K562 (cell line): ENCODE data around the gene ZNF169. TPM values are rescaled to one million over a fixed set of nuclear protein-coding genes. Genes with fewer than 3 reads are reported as not detected.
"Not testable (repeated sequence)": the region's sequence is repeated elsewhere in the genome, so short reads cannot be mapped to it uniquely, and the experiment has no call there.

Experiments
- ATAC-seq: fragments of 200-7000 bp; cut with Tn5 transposase; 3 replicates; pipeline ENCODE4 v1.9.1; 2020; ENCODE audit warnings: moderate library complexity
- BruUV-seq: library from RNA; stranded (reverse); fragments of 400-500 nt; replicated peaks from 2 replicates; lab custom pipeline; 2021; lab: Mats Ljungman, UMichigan
- CTCF ChIA-PET: fragments of 300-600 bp; formaldehyde crosslinking; extraction: SDS; loops from one replicate; lab custom pipeline; 2021; ENCODE audit warnings: low intra/inter-chr PET ratio; lab: Yijun Ruan, JAX
- POLR2A ChIA-PET: fragments of 300-600, 350-650 bp; sonication (Branson Sonifier 250); formaldehyde crosslinking; extraction: SDS; loops from one replicate; lab custom pipeline; 2021; ENCODE audit warnings: antibody characterized with exemption, inconsistent platforms; lab: Yijun Ruan, JAX
- DNase-seq, 4 experiments: peaks; one replicate each; pipeline versions ENCODE4 v3.0.0 to v3.0.0-alpha.2; 2011 to 2018; ENCODE audit warnings: low spot score in 3 of 4, mixed read lengths in 3 of 4; ENCODE audit errors: extremely low read depth in 1 of 4
- FAIRE-seq: peaks from 2 replicates; lab custom pipeline; 2011; peaks lifted over from hg19 to GRCh38; lab: Jason Lieb, UNC
- H2AFZ ChIP-seq: 2 replicates; pipeline ENCODE4 v1.6.0; 2011; ENCODE audit warnings: low read depth, low read length, control low read depth, inconsistent platforms
- H3K27ac ChIP-seq: fragments of 200-600 bp; 3 replicates; pipeline ENCODE4 v1.8.0; 2011; ENCODE audit warnings: low read depth, mild to moderate bottlenecking, control low read depth, inconsistent platforms, low read length, moderate library complexity, mixed read lengths; ENCODE audit errors: extremely low read depth
- H3K27me3 ChIP-seq, 2 experiments: fragments of 300-600 bp in 1 of 2; 2 replicates in 1 of 2; 3 replicates in 1 of 2; pipeline versions ENCODE4 v1.6.0 to v1.8.0; 2011; ENCODE audit warnings: inconsistent platforms in 2 of 2, low read length in 2 of 2, mild to moderate bottlenecking in 1 of 2, mixed read lengths in 1 of 2, moderate library complexity in 1 of 2; ENCODE audit not compliant: control insufficient read depth in 2 of 2, insufficient read depth in 2 of 2
- H3K36me3 ChIP-seq: fragments of 300-600 bp; 3 replicates; pipeline ENCODE4 v1.8.0; 2011; ENCODE audit warnings: mild to moderate bottlenecking, low read length, inconsistent platforms; ENCODE audit not compliant: control insufficient read depth, insufficient read depth
- H3K4me1 ChIP-seq, 2 experiments: fragments of 200-600 bp in 1 of 2; replicated peaks in 1 of 2; 2 replicates in 1 of 2; 3 replicates in 1 of 2; pipeline versions ENCODE4 v1.5.1 to v1.8.0; 2011; ENCODE audit warnings: inconsistent platforms in 2 of 2, low read length in 2 of 2, mild to moderate bottlenecking in 1 of 2, mixed read lengths in 1 of 2, moderate library complexity in 1 of 2; ENCODE audit not compliant: control insufficient read depth in 2 of 2, insufficient read depth in 2 of 2
- H3K4me2 ChIP-seq: 2 replicates; pipeline ENCODE4 v1.6.1; 2011; ENCODE audit warnings: low read length, control low read depth, inconsistent platforms, mixed read lengths; ENCODE audit not compliant: insufficient read depth
- H3K4me3 ChIP-seq: fragments of 200-600 bp; sonication (generic), shearing (Covaris generic); 2 replicates; pipeline ENCODE4 v1.5.1; 2016; ENCODE audit warnings: control low read depth, inconsistent platforms
- H3K79me2 ChIP-seq: fragments of 200-600 bp; 3 replicates; pipeline ENCODE4 v1.8.0; 2011; ENCODE audit warnings: low read length, inconsistent platforms; ENCODE audit not compliant: control insufficient read depth, insufficient read depth
- H3K9ac ChIP-seq, 2 experiments: 2 replicates each; pipeline versions ENCODE4 v1.6.0 to v1.6.1; 2011; ENCODE audit warnings: low read depth in 2 of 2, low read length in 2 of 2, control low read depth in 1 of 2, inconsistent platforms in 1 of 2, mild to moderate bottlenecking in 1 of 2, mixed read lengths in 1 of 2; ENCODE audit not compliant: insufficient read depth in 1 of 2
- H3K9me1 ChIP-seq: one replicate; pipeline ENCODE4 v1.6.0; 2011; ENCODE audit warnings: inconsistent platforms, mild to moderate bottlenecking, low read length, moderate library complexity; ENCODE audit not compliant: control insufficient read depth, insufficient read depth
- H3K9me3 ChIP-seq: replicated peaks from 2 replicates; pipeline ENCODE4 v1.5.1; 2011; ENCODE audit warnings: low read depth, low read length, inconsistent platforms; ENCODE audit not compliant: control insufficient read depth, insufficient read depth
- H4K20me1 ChIP-seq: replicated peaks from 2 replicates; pipeline ENCODE4 v1.6.1; 2011; ENCODE audit warnings: low read length, inconsistent platforms, mixed read lengths; ENCODE audit not compliant: control insufficient read depth, insufficient read depth
- FOXM1 ChIP-seq, 2 experiments: fragments of 450-650 bp in 1 of 2; sonication (generic) in 1 of 2; formaldehyde crosslinking in 1 of 2; IDR thresholded peaks; 2 replicates each; pipeline versions ENCODE4 v1.6.1 to v1.9.0; 2017 to 2022; ENCODE audit warnings: low read depth in 2 of 2, mild to moderate bottlenecking in 2 of 2, missing genetic modification reagents in 1 of 2, moderate library complexity in 1 of 2
- LCOR ChIP-seq: sonication (generic); formaldehyde crosslinking; IDR thresholded peaks from 2 replicates; pipeline ENCODE4 v1.8.0; 2022; ENCODE audit warnings: mild to moderate bottlenecking, missing genetic modification reagents
- WGBS: fragments of 100-300 bp; shearing (Covaris generic); methylation state at CpG from one replicate; pipeline ENCODE4 v1.1.6; 2016; ENCODE audit warnings: low coverage, mixed read lengths; ENCODE audit not compliant: insufficient coverage; ENCODE audit errors: missing lambda C conversion rate; 5-methylcytosine and 5-hydroxymethylcytosine counted together
- in situ Hi-C: fragments of 300-500 bp; cut with MboI; formaldehyde crosslinking; loops from 4 replicates; pipeline ENCODE4 v1.15.0; 2018; ENCODE audit warnings: inconsistent platforms, mixed read lengths
- intact Hi-C: fragments of 100-400 bp; cut with micrococcal nuclease; formaldehyde crosslinking; loops from 2 replicates; pipeline ENCODE4 v1.14.2; 2022
- polyA plus RNA-seq, 8 experiments: library from polyadenylated mRNA; depleted of rRNA in 4 of 8; stranded (reverse) in 5 of 8; unstranded in 3 of 8; fragments of >200 nt; fragmentation: Nextera tagmentation in 2 of 8; fragmentation: Illumina TruSeq in 1 of 8; extraction: Ambion mirVana in 2 of 8; extraction: Trizol in 1 of 8; gene quantifications; 2 replicates each; pipeline versions ENCODE4 v1.2.1 to v1.2.3, GENCODE V29; 2011 to 2014; ENCODE audit warnings: inconsistent platforms in 1 of 8, missing spikeins in 1 of 8
- total RNA-seq, 7 experiments: library from RNA; depleted of rRNA in 6 of 7; stranded (reverse); fragments of >200 nt in 6 of 7; fragmentation: Illumina TruSeq in 2 of 7; extraction: Trizol in 2 of 7; gene quantifications; 2 replicates each; pipeline versions ENCODE4 v1.2.1 to v1.2.3, GENCODE V29; 2011 to 2021; ENCODE audit warnings: low replicate concordance in 1 of 7
- TF ChIP-seq, protein P1 (sequence below), 2 experiments: fragments of 450-650 bp in 1 of 2; sonication (generic) in 1 of 2; formaldehyde crosslinking in 1 of 2; IDR thresholded peaks; 2 replicates each; pipeline versions ENCODE4 v1.7.1 to v1.9.0; 2016 to 2022; ENCODE audit warnings: inconsistent platforms in 1 of 2, mild to moderate bottlenecking in 1 of 2, missing genetic modification reagents in 1 of 2
- TF ChIP-seq, protein P2 (sequence below): fragments of 450-650 bp; formaldehyde crosslinking; IDR thresholded peaks from 2 replicates; pipeline ENCODE4 v1.4.0; 2020; ENCODE audit warnings: mild to moderate bottlenecking
- TF ChIP-seq, protein P3 (sequence below): sonication (generic); formaldehyde crosslinking; IDR thresholded peaks from 2 replicates; pipeline ENCODE4 v1.8.1; 2023; ENCODE audit warnings: mild to moderate bottlenecking, missing genetic modification reagents

Gene ZNF169
- total and polyA plus RNA-seq, 9 of the 15 experiments (the other 6 are each of a cell fraction or from before 2014, with no cell fraction given) = 2.0 to 16.2 (median 5.6) TPM

DNA sequence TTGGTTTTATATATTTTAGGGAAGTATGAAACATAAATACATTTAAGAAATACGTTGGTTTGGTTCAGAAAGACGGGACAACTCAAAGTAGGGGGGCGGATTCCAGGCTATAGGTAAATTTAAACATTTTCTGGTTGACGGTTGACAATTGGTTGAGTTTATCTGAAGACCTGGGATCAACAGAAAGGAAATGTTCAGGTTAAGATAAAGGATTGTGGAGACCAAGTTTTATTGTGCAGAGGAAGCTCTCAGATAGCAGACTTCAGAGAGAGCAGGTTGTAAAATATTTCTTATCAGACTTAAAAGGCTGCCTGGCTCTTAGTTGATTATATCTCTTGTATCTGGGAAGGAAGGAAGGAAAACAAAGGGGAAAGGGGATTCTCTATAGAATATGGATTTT is 17.9 kb downstream of the ZNF169 start (continued):
- peak; percentile 92 for TF ChIP-seq FOXM1 (IDR thresholded peaks at IDR 0.05; ENCODE audit: low read depth)
- TF ChIP-seq FOXM1 (CRISPR knock-in tag; IDR thresholded peaks at IDR 0.05; ENCODE audit: low read depth) = not testable (repeated sequence)
- TF ChIP-seq, all 486 proteins: peak for 77; not testable (repeated sequence) for 409

DNA sequence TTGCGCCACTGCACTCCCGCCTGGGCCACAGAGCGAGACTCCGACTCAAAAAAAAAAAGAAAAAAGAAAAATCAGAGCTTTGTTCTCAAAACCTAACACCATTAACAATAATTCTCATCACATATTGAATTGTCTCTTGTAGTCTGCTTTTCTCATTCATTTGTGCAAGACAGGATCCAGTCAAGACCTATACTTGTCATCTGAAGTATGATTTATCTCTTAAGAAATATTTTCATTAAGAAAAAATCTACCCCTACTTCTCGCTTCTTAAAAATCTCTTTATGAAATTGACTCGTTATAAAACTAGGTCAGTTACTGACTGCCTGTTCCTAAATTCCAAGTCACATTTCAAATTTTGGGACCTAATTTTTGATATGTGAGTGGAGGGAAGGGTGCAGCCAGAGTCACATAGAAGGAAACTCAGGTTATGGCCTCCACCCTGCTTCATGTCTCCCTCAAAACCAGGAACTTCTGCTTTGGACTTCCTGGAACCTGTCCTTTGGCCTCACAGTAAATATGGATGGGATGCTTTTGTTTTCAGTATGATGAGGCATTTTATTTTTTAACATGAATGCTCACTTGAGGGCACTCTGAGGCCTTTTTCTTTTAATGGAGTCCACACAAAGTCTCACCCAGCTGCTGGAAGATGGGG is 18.9 kb downstream of the ZNF169 start:
- Histone ChIP-seq H3K9me1 (no peaks in the 10 kb centered on the region), H3K27ac (peak overlapping the region; percentile 77), H3K27me3 (no peaks in the 10 kb centered on the region), H3K4me2 (peak overlapping the region; percentile 34; the same call in 1 of the 2 replicates), H3K4me1 (peaks cover 16 to 31% of the 10 kb centered on the region in 2 experiments), H3K4me3 (no peak overlapping the region), H3K9me3 (peaks cover 17% of the 10 kb centered on the region), H2AFZ (peak overlapping the region; percentile 29; the same call in 1 of the 2 replicates), H3K79me2 (peaks cover 30% of the 10 kb centered on the region), H3K9ac (peak overlapping the region in 1 of 2 experiments; percentile 35; a peak in 2 of 4 replicates), H3K36me3 (peaks cover 31% of the 10 kb centered on the region; the same call in 2 of the 3 replicates), H4K20me1 (no peaks in the 10 kb centered on the region)
- in situ Hi-C loops = no loop called here
- peak; percentile 53 for ATAC-seq
- DNase-seq = peak in 2 of 4 experiments; percentile 13 to 33
- ChIA-PET CTCF (no interaction called here), POLR2A (interaction anchor here (0.6 to 0.7 kb wide), 2 partner anchors 141 to 612 kb away, joined by 3 read pairs; no protein-coding TSS in a partner anchor)
- 68% methylated on average over 2 of the region's 6 CpGs for WGBS
- intact Hi-C loops = no loop called here
- no peak for FAIRE-seq
- BruUV-seq = no TSS peak
- TF ChIP-seq, protein P1, sequence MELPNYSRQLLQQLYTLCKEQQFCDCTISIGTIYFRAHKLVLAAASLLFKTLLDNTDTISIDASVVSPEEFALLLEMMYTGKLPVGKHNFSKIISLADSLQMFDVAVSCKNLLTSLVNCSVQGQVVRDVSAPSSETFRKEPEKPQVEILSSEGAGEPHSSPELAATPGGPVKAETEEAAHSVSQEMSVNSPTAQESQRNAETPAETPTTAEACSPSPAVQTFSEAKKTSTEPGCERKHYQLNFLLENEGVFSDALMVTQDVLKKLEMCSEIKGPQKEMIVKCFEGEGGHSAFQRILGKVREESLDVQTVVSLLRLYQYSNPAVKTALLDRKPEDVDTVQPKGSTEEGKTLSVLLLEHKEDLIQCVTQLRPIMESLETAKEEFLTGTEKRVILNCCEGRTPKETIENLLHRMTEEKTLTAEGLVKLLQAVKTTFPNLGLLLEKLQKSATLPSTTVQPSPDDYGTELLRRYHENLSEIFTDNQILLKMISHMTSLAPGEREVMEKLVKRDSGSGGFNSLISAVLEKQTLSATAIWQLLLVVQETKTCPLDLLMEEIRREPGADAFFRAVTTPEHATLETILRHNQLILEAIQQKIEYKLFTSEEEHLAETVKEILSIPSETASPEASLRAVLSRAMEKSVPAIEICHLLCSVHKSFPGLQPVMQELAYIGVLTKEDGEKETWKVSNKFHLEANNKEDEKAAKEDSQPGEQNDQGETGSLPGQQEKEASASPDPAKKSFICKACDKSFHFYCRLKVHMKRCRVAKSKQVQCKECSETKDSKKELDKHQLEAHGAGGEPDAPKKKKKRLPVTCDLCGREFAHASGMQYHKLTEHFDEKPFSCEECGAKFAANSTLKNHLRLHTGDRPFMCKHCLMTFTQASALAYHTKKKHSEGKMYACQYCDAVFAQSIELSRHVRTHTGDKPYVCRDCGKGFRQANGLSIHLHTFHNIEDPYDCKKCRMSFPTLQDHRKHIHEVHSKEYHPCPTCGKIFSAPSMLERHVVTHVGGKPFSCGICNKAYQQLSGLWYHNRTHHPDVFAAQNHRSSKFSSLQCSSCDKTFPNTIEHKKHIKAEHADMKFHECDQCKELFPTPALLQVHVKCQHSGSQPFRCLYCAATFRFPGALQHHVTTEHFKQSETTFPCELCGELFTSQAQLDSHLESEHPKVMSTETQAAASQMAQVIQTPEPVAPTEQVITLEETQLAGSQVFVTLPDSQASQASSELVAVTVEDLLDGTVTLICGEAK (IDR thresholded peaks at IDR 0.05) = no peak
- TF ChIP-seq, protein P1 (CRISPR knock-in tag; IDR thresholded peaks at IDR 0.05) = no peak
- TF ChIP-seq, protein P2, sequence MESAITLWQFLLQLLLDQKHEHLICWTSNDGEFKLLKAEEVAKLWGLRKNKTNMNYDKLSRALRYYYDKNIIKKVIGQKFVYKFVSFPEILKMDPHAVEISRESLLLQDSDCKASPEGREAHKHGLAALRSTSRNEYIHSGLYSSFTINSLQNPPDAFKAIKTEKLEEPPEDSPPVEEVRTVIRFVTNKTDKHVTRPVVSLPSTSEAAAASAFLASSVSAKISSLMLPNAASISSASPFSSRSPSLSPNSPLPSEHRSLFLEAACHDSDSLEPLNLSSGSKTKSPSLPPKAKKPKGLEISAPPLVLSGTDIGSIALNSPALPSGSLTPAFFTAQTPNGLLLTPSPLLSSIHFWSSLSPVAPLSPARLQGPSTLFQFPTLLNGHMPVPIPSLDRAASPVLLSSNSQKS = no peak
- TF ChIP-seq LCOR (CRISPR knock-in tag) = 0 out of 2 replicates have a peak, but pooled peaks have one; percentile 6
- TF ChIP-seq, protein P3, sequence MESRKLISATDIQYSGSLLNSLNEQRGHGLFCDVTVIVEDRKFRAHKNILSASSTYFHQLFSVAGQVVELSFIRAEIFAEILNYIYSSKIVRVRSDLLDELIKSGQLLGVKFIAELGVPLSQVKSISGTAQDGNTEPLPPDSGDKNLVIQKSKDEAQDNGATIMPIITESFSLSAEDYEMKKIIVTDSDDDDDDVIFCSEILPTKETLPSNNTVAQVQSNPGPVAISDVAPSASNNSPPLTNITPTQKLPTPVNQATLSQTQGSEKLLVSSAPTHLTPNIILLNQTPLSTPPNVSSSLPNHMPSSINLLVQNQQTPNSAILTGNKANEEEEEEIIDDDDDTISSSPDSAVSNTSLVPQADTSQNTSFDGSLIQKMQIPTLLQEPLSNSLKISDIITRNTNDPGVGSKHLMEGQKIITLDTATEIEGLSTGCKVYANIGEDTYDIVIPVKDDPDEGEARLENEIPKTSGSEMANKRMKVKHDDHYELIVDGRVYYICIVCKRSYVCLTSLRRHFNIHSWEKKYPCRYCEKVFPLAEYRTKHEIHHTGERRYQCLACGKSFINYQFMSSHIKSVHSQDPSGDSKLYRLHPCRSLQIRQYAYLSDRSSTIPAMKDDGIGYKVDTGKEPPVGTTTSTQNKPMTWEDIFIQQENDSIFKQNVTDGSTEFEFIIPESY (CRISPR knock-in tag) = peak; percentile 64
